Heart left ventricle (tissue), 13 donors: ENCODE data around the gene COA3.

Source experiments
- CTCF ChIP-seq, 12 donors: fragments of 200-600 bp; sonication (generic) in 4 of 12; IDR thresholded peaks; one replicate each; pipeline versions ENCODE4 v1.5.0 to v1.8.0; 2018 to 2022; ENCODE audit warnings: antibody characterized with exemption in 12 of 12, mild to moderate bottlenecking in 5 of 12
- POLR2A ChIP-seq, 2 donors: fragments of 450-650 bp; IDR thresholded peaks; one replicate each; pipeline ENCODE4 v1.6.1; 2017; ENCODE audit warnings: antibody characterized with exemption in 2 of 2, mild to moderate bottlenecking in 2 of 2, moderate library complexity in 2 of 2
- donor health status: ischemic (EF 13 %, LVEDD 7.1; RV severe dilation, severe dysfunction).
- donor health status: DM: no; HTN: yes; CAD: no.
- donor health status: DM: no; HTN: no; CAD: no.
- donor health status: ischemic (EF 25% LVEDD 6.9; RV normal size, moderate dysfunction).
- donor health status: ischemic (EF 25% LVEDD 5.7; RV mildly dilated, moderate dysfunction).
- donor health status: ischemic (EF 35%, LVEDD 5.7; RV mildly dilated, moderate dysfunction).
- donor health status: nonischemic (EF 11% LVEDD 7.7; RV severe dilation, severe dysfunction).
- donor health status: DM: yes; HTN: yes; CAD: no.
- donor health status: PGD.
- donor health status: ischemic (EF 29% LVEDD 5.4; RV normal size, mild dysfunction).
- donor health status: nonischemic (EF 23%, LVEDD 6.1; RV moderate dilation, normal function).

DNA sequence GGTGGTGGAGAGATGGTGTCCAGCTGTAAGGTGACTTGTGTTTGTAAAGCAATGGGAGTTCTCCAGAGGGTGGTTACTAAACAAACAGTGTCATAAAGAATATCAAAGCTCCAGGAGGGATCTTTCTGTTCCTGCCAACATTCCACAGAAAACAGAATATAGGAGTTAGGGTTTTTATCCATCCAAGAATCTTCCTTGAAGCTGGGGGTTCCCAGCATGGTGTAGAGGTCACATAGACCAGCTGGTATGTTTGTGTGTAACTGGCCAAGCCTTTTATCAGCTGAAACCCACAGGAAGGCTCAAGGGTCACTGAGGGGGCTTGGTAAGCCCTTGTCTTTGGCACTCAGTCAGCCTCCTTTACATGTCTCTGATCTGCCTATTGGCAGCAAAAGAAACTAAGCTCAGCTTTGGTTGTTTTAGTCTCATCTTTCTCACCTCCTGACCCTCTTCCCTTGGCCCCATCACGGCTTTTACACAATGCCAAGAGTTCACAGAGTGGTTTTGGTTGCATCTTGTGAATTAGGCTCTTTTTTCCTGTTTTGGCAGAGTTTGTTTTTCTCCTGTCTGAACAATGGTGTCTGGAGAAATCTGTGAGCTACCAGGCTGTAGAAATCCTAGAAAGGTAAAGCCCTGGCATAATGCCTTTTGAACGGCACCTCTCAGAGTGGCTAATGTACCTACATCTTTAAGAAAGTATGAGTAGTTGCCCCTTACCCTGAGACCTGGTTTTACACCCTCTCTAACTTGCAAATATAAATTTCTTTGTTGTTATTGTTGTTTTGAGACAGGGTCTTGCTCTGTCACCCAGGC, 4.8 kb upstream of the COA3 start:
- TF ChIP-seq CTCF (IDR thresholded peaks at IDR 0.05), result no peak
- no peak for TF ChIP-seq POLR2A (IDR thresholded peaks at IDR 0.05)
